GM12865 (cell line): Measurements from ENCODE around the gene PAXX.
A peak's percentile ranks its signal among the peaks of the same experiment; 100 is the strongest.

Experiments
- DNase-seq: peaks from one replicate; pipeline ENCODE4 v3.0.0; 2010; ENCODE audit warnings: low read depth
- H3K4me3 ChIP-seq: 2 replicates; pipeline ENCODE4 v1.5.1; 2011; ENCODE audit warnings: mild to moderate bottlenecking, low read depth, low read length, control low read depth
- CTCF ChIP-seq: IDR thresholded peaks from 2 replicates; pipeline ENCODE4 v1.5.1; 2011; ENCODE audit warnings: low read length, control low read depth, low read depth, inconsistent platforms; ENCODE audit not compliant: insufficient read depth; ENCODE audit errors: missing control alignments

The PAXX gene

GRCh38 chr9:136991993-136992818 is at the start of gene PAXX:
PAXX (plus strand) TSS chr9:136992422; CDS start chr9:136992444, 22 bp downstream.
- TF ChIP-seq CTCF: no peak
- DNase-seq: peak; percentile 94
- peak within 1 kb of the TSS; percentile 55 for H3K4me3 ChIP-seq

GRCh38 chr9:136942881-136943230 is 49.4 kb upstream of the PAXX start:
- DNase-seq: no peak
- no peak for TF ChIP-seq CTCF
- peak overlapping the region; percentile 94 for H3K4me3 ChIP-seq

- DNase-seq: peak; percentile 63
- H3K4me3 ChIP-seq: peak overlapping the region; percentile 94
- no peak for TF ChIP-seq CTCF
These were observed 48.7 kb upstream of the PAXX start for GRCh38 chr9:136943291-136944211.

- no peak for DNase-seq
- TF ChIP-seq CTCF: peak; percentile 19
- H3K4me3 ChIP-seq: peak overlapping the region; percentile 94
These were observed 48.1 kb upstream of the PAXX start for GRCh38 chr9:136944212-136944518.

- peak; percentile 97 for DNase-seq
- TF ChIP-seq CTCF: peak; percentile 91
- H3K4me3 ChIP-seq: peak within 1 kb of the TSS; percentile 94
These were observed 47.5 kb upstream of the PAXX start, which contains the start of the genes C8G and FBXW5 for GRCh38 chr9:136944519-136945332. C8G (plus strand) TSS chr9:136945243; CDS start chr9:136945321, 78 bp downstream. FBXW5 (minus strand) TSS chr9:136944738; CDS start chr9:136944083, 655 bp downstream.

- H3K4me3 ChIP-seq: no peak overlapping the region
- TF ChIP-seq CTCF: no peak
- no peak for DNase-seq
These were observed 46.6 kb upstream of the PAXX start for GRCh38 chr9:136945333-136946227.
